GM10266 (cell line): ENCODE data around the gene NFIA.

Experiments used
- DNase-seq: peaks from one replicate; pipeline ENCODE4 v3.0.0; 2012; ENCODE audit errors: extremely low spot score
- CTCF ChIP-seq: IDR thresholded peaks from 2 replicates; pipeline ENCODE4 v1.5.1; 2012; ENCODE audit warnings: mild to moderate bottlenecking, low read depth; ENCODE audit not compliant: control insufficient read depth, insufficient read depth; ENCODE audit errors: missing control alignments

The NFIA gene

GRCh38 chr1:61186753-61187152, 104.4 kb downstream of the NFIA start:
- TF ChIP-seq CTCF = no peak
- no peak for DNase-seq

DNA sequence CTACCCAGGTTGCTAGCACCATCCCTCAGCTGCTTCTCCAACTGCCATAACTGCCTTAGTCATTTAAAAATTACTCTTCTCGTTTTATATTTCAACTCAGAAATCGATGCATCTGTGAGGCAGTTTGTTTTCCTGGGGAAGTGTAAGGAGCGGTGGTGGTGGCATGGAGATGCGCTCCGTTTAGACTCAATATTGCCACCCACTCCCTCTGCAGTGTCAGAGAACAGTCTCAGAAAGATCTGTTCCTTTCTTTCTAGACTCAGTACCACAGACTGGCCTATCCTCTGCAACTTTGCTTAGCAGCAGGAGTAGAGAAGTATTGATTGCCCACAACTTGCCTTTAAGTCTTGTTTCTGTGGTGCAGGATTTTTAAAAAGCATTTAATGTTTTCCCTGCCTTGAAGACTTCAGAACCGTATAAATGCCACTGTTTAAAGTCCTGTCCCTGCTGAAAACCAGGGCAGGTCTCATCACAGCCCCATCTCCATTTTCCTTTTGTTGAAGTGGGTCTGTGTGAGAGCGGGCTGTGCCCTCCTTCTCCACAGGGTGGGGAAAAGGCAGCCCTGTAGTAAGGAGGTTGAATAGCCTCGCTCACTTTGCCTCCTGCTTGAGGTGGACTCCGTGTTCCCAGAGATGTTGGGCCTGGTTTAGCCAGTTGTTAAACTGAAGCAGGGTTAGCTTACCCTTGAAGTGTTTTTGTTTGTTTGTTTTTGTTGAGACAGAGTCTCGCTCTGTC, 105.2 kb downstream of the NFIA start:
- DNase-seq = no peak
- no peak for TF ChIP-seq CTCF

DNA sequence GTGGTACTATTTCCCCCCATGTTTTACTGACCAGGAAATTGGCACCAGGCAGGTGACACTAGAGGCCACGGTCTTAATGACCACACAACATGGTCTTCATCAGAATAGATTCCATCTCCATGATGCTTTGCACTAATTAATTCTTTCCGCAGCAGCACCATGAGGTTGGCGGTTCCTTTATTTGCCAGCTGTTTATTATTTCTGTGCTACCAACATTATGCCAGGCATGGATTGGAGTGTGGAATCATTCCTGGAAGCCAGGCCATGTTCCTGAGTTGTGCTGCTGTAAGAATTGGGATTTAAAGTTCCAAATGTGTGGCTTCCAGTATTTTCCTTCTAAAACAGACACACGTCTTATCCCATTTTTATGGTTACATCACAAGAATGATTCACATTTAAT, 107.8 kb downstream of the NFIA start:
- TF ChIP-seq CTCF = no peak
- DNase-seq = no peak

- no peak for TF ChIP-seq CTCF
- no peak for DNase-seq
Observed at GRCh38 chr1:61190618-61191432, 108.5 kb downstream of the NFIA start.

- no peak for TF ChIP-seq CTCF
- DNase-seq = no peak
Observed at GRCh38 chr1:61191433-61191720, 109.0 kb downstream of the NFIA start.

DNA sequence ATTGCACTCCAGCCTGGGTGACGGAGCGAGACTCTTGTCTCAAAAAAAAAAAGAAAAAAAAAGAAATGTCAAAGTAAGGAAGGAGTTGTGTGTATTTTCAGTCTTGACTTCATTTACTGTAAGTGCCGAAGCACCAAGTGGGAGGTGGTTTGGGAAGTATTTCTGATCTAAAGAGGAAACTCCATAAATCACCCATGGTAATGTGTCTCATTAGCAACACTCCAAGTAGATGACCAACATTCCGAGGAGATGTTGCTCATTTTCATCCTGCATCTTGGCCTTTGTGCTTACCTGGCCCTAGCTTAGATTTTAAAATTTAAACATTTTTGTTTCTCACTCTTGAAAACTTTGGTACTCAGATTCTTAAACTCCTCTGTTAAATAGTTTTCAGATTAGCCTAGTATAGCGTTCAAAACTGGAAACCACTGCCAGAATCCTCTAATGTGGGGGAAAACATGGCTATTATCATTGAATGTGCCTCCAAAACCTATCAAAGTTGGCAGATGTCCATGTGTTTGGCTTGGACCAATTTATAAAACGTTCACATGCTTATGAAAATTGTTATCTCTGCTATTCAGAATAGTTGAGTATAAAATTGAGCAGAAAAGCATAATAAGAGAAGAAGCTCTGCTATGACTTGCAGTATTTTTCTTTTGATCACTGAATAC, 110.4 kb downstream of the NFIA start:
- no peak for TF ChIP-seq CTCF
- no peak for DNase-seq

DNA sequence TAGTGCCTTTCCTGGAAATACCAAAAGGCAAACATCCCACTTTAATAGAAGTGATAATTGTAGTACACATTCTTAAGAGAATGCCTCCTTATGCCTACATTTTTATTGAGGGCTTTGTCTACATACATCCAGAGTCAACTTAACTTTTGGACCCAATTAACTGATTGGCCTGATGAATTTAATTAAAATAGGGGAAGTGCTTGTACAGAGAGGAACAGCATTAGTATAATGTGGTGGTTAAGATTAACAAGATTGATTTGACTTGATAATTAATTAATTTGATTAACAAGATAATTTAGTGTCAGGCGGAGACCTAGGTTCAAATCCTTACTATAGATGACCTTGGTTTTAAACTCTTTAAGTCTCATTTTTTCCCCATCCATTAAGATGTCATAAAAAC, 111.4 kb downstream of the NFIA start:
- no peak for DNase-seq
- no peak for TF ChIP-seq CTCF
